C4-2B (cell line): ENCODE results near the gene GABPB1.

ENCODE experiments used
- CTCF ChIP-seq: fragments of 450-650 bp; conservative IDR thresholded peaks from 2 replicates; pipeline ENCODE4 v1.5.1; 2017; ENCODE audit warnings: mild to moderate bottlenecking
- ZFX ChIP-seq: fragments of 450-650 bp; IDR thresholded peaks from 2 replicates; pipeline ENCODE4 v1.6.1; 2017

- TF ChIP-seq CTCF (no peak), ZFX (no peak)
These were observed 79.9 kb downstream of the GABPB1 start for GRCh38 chr15:50275091-50275490.
